ENCODE results near the gene PRDM16. TPM values are rescaled to one million over a fixed set of nuclear protein-coding genes. Genes with fewer than 3 reads are reported as not detected.

PRDM16 gene
- total and polyA plus RNA-seq, 2 donors (not counting 1 experiment from before 2014, with no cell fraction given): 0.03 to 0.12 TPM

DNA sequence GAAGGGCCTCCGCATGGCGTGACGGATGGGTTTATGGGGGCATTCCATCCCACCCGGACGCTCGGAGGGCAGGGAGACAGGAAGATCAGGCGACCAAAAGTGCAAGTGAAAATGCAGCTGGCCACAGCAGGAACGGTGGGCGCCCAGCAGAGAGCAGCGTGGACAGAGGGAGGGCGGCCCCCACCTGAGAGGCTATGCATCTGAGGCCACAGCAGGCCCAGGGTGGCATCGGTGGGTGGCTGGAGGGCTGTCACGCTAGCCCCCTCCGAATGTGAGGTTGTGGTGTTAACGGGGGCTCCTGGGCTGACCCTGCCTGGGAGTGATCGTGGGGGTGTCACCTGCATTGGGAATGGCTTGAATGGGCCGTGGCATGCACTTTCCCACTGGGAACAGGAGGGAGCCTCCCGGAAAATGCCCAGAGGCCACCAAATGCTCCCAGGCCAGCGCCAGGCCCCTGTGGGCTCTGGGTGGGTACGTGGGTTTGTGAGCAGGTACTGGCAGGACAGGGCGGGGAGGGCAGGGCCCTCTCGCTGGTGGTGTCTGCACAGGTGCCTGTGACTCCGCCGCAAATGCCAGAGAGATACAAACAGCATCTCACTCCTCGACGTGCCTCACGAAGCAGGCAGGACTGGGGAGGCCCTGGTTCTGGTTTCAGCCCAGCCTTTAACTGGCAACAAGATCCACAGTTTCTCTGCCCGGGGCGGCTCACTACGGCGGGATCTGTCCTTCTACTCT lies 172.8 kb downstream of the PRDM16 start:
- 95% methylated on average over 31 of the region's 31 CpGs for WGBS (ENCODE audit: insufficient coverage)
- H3K27me3 Mint-ChIP-seq: peaks cover under 1% of the 10 kb centered on the region
- H3K27ac Mint-ChIP-seq: no peak overlapping the region

More for the DNA sequence above, 172.8 kb downstream of the PRDM16 start:
- H3K4me3 ChIP-seq (ENCODE audit: control extremely low read depth in 1 of 5, extremely low read depth in 1 of 5, insufficient read depth in 1 of 5, low read depth in 2 of 5, low read length in 4 of 5): no peak overlapping the region
- H3K4me1 ChIP-seq (ENCODE audit: control insufficient read depth in 2 of 2, insufficient read depth in 2 of 2, low read length in 2 of 2): no peaks in the 10 kb centered on the region
- H2AFZ ChIP-seq (ENCODE audit: insufficient read depth, low read depth, low read length, poor library complexity, severe bottlenecking): no peak overlapping the region
- ChIA-PET CTCF (no interaction called here), POLR2A (no interaction called here)
- no peaks in the 10 kb centered on the region for H4K20me1 ChIP-seq (ENCODE audit: control insufficient read depth, insufficient read depth, low read length, poor library complexity, severe bottlenecking)
- no peak overlapping the region for H3K9ac ChIP-seq (ENCODE audit: low read length)
- no peaks in the 10 kb centered on the region for H3K36me3 ChIP-seq (replicated peaks in 1 of 2; ENCODE audit: control extremely low read depth in 1 of 2, control insufficient read depth in 1 of 2, extremely low read depth in 1 of 2, insufficient read depth in 2 of 2, low read length in 1 of 2)
- no peak overlapping the region for H3K27ac ChIP-seq (ENCODE audit: low read length in 2 of 2)
- no peak for DNase-seq
- H3K27me3 ChIP-seq (replicated peaks in 1 of 4; ENCODE audit: control extremely low read depth in 1 of 4, control insufficient read depth in 3 of 4, insufficient read depth in 4 of 4, low read length in 3 of 4): no peaks in the 10 kb centered on the region
- H3K4me1 Mint-ChIP-seq: no peaks in the 10 kb centered on the region
- no peak for ATAC-seq (ENCODE audit: low read depth)
- intact Hi-C loops (cut with micrococcal nuclease): no loop called here
- peaks cover 0 to 6% (median 0%) of the 10 kb centered on the region in 3 donors for H3K9me3 ChIP-seq (ENCODE audit: control extremely low read depth in 1 of 3, control insufficient read depth in 2 of 3, insufficient read depth in 1 of 3, low read length in 2 of 3)
- no peak overlapping the region for H3K4me2 ChIP-seq (replicated peaks; ENCODE audit: low read depth, low read length, poor library complexity, severe bottlenecking)
- H3K4me3 Mint-ChIP-seq: no peak overlapping the region
- H3K79me2 ChIP-seq (ENCODE audit: control insufficient read depth, insufficient read depth, low read length): no peaks in the 10 kb centered on the region
- no peaks in the 10 kb centered on the region for H3K9me3 Mint-ChIP-seq (ENCODE audit: insufficient read depth)
- TF ChIP-seq, protein P1, sequence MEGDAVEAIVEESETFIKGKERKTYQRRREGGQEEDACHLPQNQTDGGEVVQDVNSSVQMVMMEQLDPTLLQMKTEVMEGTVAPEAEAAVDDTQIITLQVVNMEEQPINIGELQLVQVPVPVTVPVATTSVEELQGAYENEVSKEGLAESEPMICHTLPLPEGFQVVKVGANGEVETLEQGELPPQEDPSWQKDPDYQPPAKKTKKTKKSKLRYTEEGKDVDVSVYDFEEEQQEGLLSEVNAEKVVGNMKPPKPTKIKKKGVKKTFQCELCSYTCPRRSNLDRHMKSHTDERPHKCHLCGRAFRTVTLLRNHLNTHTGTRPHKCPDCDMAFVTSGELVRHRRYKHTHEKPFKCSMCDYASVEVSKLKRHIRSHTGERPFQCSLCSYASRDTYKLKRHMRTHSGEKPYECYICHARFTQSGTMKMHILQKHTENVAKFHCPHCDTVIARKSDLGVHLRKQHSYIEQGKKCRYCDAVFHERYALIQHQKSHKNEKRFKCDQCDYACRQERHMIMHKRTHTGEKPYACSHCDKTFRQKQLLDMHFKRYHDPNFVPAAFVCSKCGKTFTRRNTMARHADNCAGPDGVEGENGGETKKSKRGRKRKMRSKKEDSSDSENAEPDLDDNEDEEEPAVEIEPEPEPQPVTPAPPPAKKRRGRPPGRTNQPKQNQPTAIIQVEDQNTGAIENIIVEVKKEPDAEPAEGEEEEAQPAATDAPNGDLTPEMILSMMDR (IDR thresholded peaks at IDR 0.05): no peak
- no peak for TF ChIP-seq EZH2 (IDR thresholded peaks at IDR 0.05; ENCODE audit: borderline replicate concordance, insufficient read depth, low read depth, low read length, poor library complexity, severe bottlenecking)
